Muscle of leg (tissue), 11 donors: ENCODE data around the gene TBCD. TPM values are rescaled to one million over a fixed set of nuclear protein-coding genes. Genes with fewer than 3 reads are reported as not detected.
A peak's percentile ranks its signal among the peaks of the same experiment; 100 is the strongest.
"Not testable (repeated sequence)": the region's sequence is repeated elsewhere in the genome, so short reads cannot be mapped to it uniquely, and the experiment has no call there.

ENCODE experiments used
- DNase-seq: peaks from one replicate; pipeline ENCODE4 v3.0.0; 2013
- H3K27ac ChIP-seq: one replicate; pipeline ENCODE4 v1.5.1; 2013; ENCODE audit warnings: mild to moderate bottlenecking, low read length, control low read depth
- H3K27me3 ChIP-seq: one replicate; pipeline ENCODE4 v1.6.1; 2013; ENCODE audit warnings: low read length; ENCODE audit not compliant: control insufficient read depth, insufficient read depth
- H3K36me3 ChIP-seq: one replicate; pipeline ENCODE4 v1.6.1; 2013; ENCODE audit warnings: low read length; ENCODE audit not compliant: control insufficient read depth, insufficient read depth
- H3K4me1 ChIP-seq: one replicate; pipeline ENCODE4 v1.6.1; 2013; ENCODE audit warnings: low read length; ENCODE audit not compliant: control insufficient read depth, insufficient read depth
- H3K4me3 ChIP-seq: one replicate; pipeline ENCODE4 v1.5.1; 2013; ENCODE audit warnings: low read length, control low read depth
- H3K9me3 ChIP-seq: replicated peaks from 2 replicates; pipeline ENCODE4 v1.6.1; 2013; ENCODE audit warnings: low read depth, low read length; ENCODE audit not compliant: control insufficient read depth
- whole genome bisulfite sequencing: methylation state at CpG from one replicate; pipeline ENCODE4 v1.1.5; 2013; ENCODE audit warnings: missing lambda C conversion rate; ENCODE audit not compliant: insufficient coverage; 5-methylcytosine and 5-hydroxymethylcytosine counted together
- polyA plus RNA-seq, 8 donors: library from polyadenylated mRNA; unstranded; fragments of 120-200 nt; gene quantifications; one replicate each; pipeline versions ENCODE4 v1.2.1 to v1.2.3, GENCODE V29; 2013; ENCODE audit warnings: inconsistent platforms in 1 of 8, low replicate concordance in 1 of 8; ENCODE audit not compliant: insufficient read length in 8 of 8, insufficient read depth in 1 of 8
- total RNA-seq: library from RNA; stranded (reverse); fragments of 120-200 nt; gene quantifications from one replicate; pipeline ENCODE4 v1.2.4, GENCODE V29; 2013

The TBCD gene
- total and polyA plus RNA-seq, 9 donors, result 47.8 to 77.4 (median 62.3) TPM

- no peaks in the 10 kb centered on the region for H3K9me3 ChIP-seq
- peaks cover 15% of the 10 kb centered on the region for H3K4me1 ChIP-seq
- no peak overlapping the region for H3K4me3 ChIP-seq
- no peaks in the 10 kb centered on the region for H3K27me3 ChIP-seq
- 92% methylated on average over 67 of the region's 67 CpGs for WGBS
- H3K36me3 ChIP-seq, result peaks cover 9% of the 10 kb centered on the region
- DNase-seq, result no peak
- no peak overlapping the region for H3K27ac ChIP-seq
These were observed 208.8 kb downstream of the TBCD start for GRCh38 chr17:82960419-82961271.

- H3K27ac ChIP-seq, result no peak overlapping the region
- H3K27me3 ChIP-seq, result no peaks in the 10 kb centered on the region
- 76% methylated on average over 16 of the region's 19 CpGs for WGBS
- peaks cover 4% of the 10 kb centered on the region for H3K36me3 ChIP-seq
- H3K4me3 ChIP-seq, result no peak overlapping the region
- H3K9me3 ChIP-seq, result no peaks in the 10 kb centered on the region
- H3K4me1 ChIP-seq, result peaks cover 15% of the 10 kb centered on the region
- no peak for DNase-seq
These were observed 209.7 kb downstream of the TBCD start for GRCh38 chr17:82961366-82962162.

GRCh38 chr17:82962163-82962720 lies 210.4 kb downstream of the TBCD start:
- WGBS, result 76% methylated on average over 10 of the region's 21 CpGs
- no peaks in the 10 kb centered on the region for H3K27me3 ChIP-seq

GRCh38 chr17:82963104-82963950 lies 211.5 kb downstream of the TBCD start:
- Histone ChIP-seq H3K27me3 (no peaks in the 10 kb centered on the region), H3K27ac (peak overlapping the region; percentile 42), H3K9me3 (no peaks in the 10 kb centered on the region), H3K4me1 (peaks cover 10% of the 10 kb centered on the region), H3K36me3 (peaks cover 4% of the 10 kb centered on the region), H3K4me3 (peak overlapping the region; percentile 13)
- WGBS, result 2% methylated on average over 11 of the region's 25 CpGs
- DNase-seq, result peak; percentile 91

More at GRCh38 chr17:82962163-82962720, 210.4 kb downstream of the TBCD start:
- DNase-seq, result no peak
- Histone ChIP-seq H3K27ac (no peak overlapping the region), H3K4me3 (no peak overlapping the region), H3K36me3 (peaks cover 4% of the 10 kb centered on the region), H3K4me1 (peaks cover 11% of the 10 kb centered on the region), H3K9me3 (no peaks in the 10 kb centered on the region)

DNA sequence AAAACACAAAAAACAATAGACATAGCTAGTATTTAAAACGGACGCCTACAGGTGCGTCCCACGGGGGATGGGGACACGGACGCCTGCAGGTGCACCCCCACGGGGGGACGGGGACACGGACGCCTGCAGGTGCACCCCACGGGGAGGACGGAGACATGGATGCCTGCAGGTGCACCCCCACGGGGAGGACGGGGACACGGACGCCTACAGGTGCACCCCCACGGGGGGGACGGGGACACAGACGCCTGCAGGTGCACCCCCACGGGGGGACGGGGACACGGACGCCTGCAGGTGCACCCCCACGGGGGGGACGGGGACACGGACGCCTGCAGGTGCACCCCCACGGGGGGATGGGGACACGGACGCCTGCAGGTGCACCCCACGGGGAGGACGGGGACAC lies 212.6 kb downstream of the TBCD start:
- H3K4me1 ChIP-seq, H3K9me3 ChIP-seq, DNase-seq, H3K27me3 ChIP-seq, H3K4me3 ChIP-seq, H3K27ac ChIP-seq, H3K36me3 ChIP-seq: not testable (repeated sequence)
- WGBS, result 90% methylated on average over 32 of the region's 32 CpGs

DNA sequence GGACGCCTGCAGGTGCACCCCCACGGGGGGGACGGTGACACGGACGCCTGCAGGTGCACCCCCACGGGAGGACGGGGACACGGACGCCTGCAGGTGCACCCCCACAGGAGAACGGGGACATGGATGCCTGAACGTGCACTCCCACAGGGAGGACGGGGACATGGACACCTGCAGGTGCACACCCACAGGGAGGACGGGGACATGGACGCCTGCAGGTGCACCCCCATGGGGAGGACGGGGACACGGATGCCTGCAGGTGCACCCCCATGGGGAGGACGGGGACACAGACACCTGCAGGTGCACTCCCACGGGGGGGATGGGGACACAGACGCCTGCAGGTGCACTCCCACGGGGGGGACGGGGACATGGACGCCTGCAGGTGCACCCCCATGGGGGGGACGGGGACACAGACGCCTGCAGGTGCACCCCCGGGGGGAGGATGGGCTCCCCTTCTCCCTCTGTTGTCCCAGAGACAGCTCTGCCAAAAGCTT lies 213.0 kb downstream of the TBCD start:
- 79% methylated on average over 21 of the region's 25 CpGs for WGBS
- DNase-seq, result no peak
- Histone ChIP-seq H3K27me3 (no peaks in the 10 kb centered on the region), H3K4me3 (no peak overlapping the region), H3K27ac (no peak overlapping the region), H3K9me3 (no peaks in the 10 kb centered on the region), H3K36me3 (no peaks in the 10 kb centered on the region), H3K4me1 (peaks cover 10% of the 10 kb centered on the region)

DNA sequence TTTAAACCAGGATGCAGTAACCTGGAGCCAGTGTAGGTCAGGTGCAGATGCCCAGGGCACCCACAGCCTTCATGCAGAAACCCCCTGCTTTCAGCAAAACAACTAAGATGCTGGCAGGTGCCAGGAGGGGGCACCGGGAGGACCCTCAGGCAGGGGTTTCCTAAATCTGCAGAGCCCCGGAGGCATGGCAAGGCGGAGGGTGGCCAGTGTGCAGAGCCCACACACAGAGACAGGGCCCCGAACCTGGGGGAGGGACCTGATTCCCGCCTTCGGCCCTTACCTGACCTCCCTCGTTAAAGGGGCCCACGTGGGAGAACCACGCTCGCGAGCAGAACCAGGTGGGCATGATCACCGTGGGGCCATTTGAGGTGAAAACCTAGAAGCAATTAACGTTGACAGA lies 213.5 kb downstream of the TBCD start:
- Histone ChIP-seq H3K27ac (no peak overlapping the region), H3K27me3 (no peaks in the 10 kb centered on the region), H3K4me3 (no peak overlapping the region), H3K9me3 (no peaks in the 10 kb centered on the region), H3K4me1 (peaks cover 14% of the 10 kb centered on the region), H3K36me3 (no peaks in the 10 kb centered on the region)
- 73% methylated on average over 13 of the region's 13 CpGs for WGBS
- DNase-seq, result no peak

GRCh38 chr17:82966415-82966814 lies 214.6 kb downstream of the TBCD start:
- no peaks in the 10 kb centered on the region for H3K36me3 ChIP-seq
- no peak overlapping the region for H3K4me3 ChIP-seq
- H3K9me3 ChIP-seq, result no peaks in the 10 kb centered on the region
- 91% methylated on average over 4 of the region's 7 CpGs for WGBS
- no peaks in the 10 kb centered on the region for H3K27me3 ChIP-seq
- peaks cover 21% of the 10 kb centered on the region for H3K4me1 ChIP-seq
- DNase-seq, result no peak
- no peak overlapping the region for H3K27ac ChIP-seq

GRCh38 chr17:82967268-82968032 lies 215.6 kb downstream of the TBCD start:
- Histone ChIP-seq H3K9me3 (no peaks in the 10 kb centered on the region), H3K4me3 (no peak overlapping the region), H3K27me3 (no peaks in the 10 kb centered on the region), H3K36me3 (no peaks in the 10 kb centered on the region), H3K27ac (no peak overlapping the region), H3K4me1 (peaks cover 21% of the 10 kb centered on the region)
- no peak for DNase-seq
- WGBS, result 78% methylated on average over 10 of the region's 18 CpGs
